Measurements from ENCODE around the gene DAO.

The DAO gene

DNA sequence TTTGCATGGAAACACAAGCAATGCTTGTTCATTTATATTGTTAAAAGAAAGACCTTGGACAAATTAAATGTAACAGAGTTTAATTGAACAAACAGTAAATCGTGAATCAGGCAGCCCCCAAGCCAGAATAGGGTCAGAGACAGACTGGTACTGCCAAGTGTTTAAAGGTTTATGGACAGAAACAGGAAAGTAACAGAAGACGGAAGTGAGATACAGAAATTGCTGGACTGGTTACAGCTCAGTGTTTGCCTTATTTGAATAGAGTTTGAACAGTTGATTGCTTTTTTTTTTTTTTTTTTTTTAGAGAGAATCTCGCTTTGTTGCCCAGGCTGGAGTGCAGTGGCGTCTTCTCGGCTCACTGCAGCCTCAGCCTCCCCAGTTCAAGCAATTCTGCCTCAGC is 50.3 kb downstream of the DAO start:
- H3K36me3 ChIP-seq (ENCODE audit: insufficient read depth, low read depth, low read length), result no peaks in the 10 kb centered on the region
- no peak overlapping the region for H3K4me3 ChIP-seq (ENCODE audit: low read length)
- H3K27ac ChIP-seq (ENCODE audit: low read length), result no peak overlapping the region
- H3K27me3 ChIP-seq (ENCODE audit: insufficient read depth, low read length), result no peaks in the 10 kb centered on the region
- H3K4me1 ChIP-seq (ENCODE audit: insufficient read depth, low read length), result no peaks in the 10 kb centered on the region
- no peak overlapping the region for H3K9ac ChIP-seq (ENCODE audit: low read depth, low read length)
- H3K9me3 ChIP-seq (ENCODE audit: insufficient read depth, low read depth, low read length), result no peaks in the 10 kb centered on the region

DNA sequence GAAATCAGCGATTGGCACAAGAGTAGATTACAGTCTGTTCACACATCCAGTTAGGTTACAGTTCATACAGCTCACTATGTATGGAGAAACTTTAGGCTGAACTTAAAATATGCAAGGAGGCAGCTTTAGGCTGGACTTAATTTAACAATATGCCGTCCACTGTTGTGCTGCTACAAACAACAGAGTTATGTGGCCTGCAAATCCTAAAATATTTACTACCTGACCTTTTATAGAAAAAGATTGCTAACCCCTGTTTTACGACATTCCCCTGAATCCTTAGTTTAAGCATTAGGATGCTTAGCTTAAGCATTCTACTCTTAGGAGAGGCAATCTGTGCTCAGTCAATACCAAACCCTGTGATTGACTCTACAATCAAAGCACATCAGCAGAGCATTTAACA is 50.9 kb downstream of the DAO start:
- no peaks in the 10 kb centered on the region for H3K9me3 ChIP-seq (ENCODE audit: insufficient read depth, low read depth, low read length)
- H3K36me3 ChIP-seq (ENCODE audit: insufficient read depth, low read depth, low read length), result no peaks in the 10 kb centered on the region
- no peaks in the 10 kb centered on the region for H3K27me3 ChIP-seq (ENCODE audit: insufficient read depth, low read length)
- no peaks in the 10 kb centered on the region for H3K4me1 ChIP-seq (ENCODE audit: insufficient read depth, low read length)
- H3K27ac ChIP-seq (ENCODE audit: low read length), result no peak overlapping the region
- H3K4me3 ChIP-seq (ENCODE audit: low read length), result no peak overlapping the region
- no peak overlapping the region for H3K9ac ChIP-seq (ENCODE audit: low read depth, low read length)

DNA sequence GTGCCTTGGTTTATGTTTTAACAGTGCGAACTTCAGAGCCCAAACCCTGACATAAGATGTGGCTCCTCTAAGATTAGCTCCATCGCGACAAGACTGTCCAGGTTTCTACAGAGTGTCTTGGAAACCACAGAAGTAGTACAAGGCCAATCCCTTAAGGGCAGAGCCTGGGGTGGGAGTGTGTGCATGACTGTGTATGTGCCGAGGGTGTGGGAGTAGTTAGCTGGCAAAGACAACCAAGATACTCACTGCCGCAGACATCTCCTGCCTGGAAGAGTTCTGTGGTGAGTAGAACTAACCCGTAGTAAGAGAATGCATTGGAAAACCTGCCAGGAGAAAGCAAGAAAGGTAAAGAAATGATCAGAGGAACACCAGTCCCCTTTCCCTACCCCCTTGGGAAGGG is 54.1 kb downstream of the DAO start:
- H3K36me3 ChIP-seq (ENCODE audit: insufficient read depth, low read depth, low read length), result no peaks in the 10 kb centered on the region
- H3K27me3 ChIP-seq (ENCODE audit: insufficient read depth, low read length), result no peaks in the 10 kb centered on the region
- H3K4me3 ChIP-seq (ENCODE audit: low read length), result no peak overlapping the region
- no peak overlapping the region for H3K27ac ChIP-seq (ENCODE audit: low read length)
- H3K9ac ChIP-seq (ENCODE audit: low read depth, low read length), result no peak overlapping the region
- no peaks in the 10 kb centered on the region for H3K4me1 ChIP-seq (ENCODE audit: insufficient read depth, low read length)
- H3K9me3 ChIP-seq (ENCODE audit: insufficient read depth, low read depth, low read length), result no peaks in the 10 kb centered on the region

DNA sequence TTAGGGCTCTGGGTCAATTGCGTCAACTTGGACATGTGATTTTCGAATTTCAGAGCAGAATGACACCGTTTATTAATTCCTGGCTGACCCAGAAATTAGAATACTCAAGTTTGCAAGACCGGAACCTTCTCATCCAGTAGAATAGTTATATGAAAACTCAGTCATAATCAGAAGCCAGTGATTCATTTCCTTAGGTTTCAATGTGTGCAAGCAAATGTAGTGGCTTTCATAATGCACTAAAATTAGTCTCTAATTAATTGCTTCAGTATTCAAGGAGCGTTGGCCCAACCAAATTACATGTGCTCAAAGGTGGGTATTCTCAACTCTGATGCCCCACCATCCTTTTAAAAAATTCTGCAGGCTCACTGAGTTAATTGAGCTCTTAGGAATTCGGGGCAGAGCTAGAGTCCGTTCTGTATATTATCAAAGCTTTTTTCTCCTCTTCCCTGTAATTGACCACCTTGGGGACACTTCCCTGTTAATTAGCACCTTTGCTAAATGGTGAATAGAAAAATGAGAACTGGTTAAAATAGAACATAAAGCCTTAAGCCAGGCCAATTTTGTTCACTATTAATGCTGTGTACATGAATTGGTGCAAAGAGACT is 55.4 kb downstream of the DAO start:
- Histone ChIP-seq H3K4me3 (ENCODE audit: low read length) (no peak overlapping the region), H3K36me3 (ENCODE audit: insufficient read depth, low read depth, low read length) (no peaks in the 10 kb centered on the region), H3K4me1 (ENCODE audit: insufficient read depth, low read length) (no peaks in the 10 kb centered on the region), H3K9me3 (ENCODE audit: insufficient read depth, low read depth, low read length) (no peaks in the 10 kb centered on the region), H3K27me3 (ENCODE audit: insufficient read depth, low read length) (no peaks in the 10 kb centered on the region), H3K27ac (ENCODE audit: low read length) (no peak overlapping the region), H3K9ac (ENCODE audit: low read depth, low read length) (no peak overlapping the region)

DNA sequence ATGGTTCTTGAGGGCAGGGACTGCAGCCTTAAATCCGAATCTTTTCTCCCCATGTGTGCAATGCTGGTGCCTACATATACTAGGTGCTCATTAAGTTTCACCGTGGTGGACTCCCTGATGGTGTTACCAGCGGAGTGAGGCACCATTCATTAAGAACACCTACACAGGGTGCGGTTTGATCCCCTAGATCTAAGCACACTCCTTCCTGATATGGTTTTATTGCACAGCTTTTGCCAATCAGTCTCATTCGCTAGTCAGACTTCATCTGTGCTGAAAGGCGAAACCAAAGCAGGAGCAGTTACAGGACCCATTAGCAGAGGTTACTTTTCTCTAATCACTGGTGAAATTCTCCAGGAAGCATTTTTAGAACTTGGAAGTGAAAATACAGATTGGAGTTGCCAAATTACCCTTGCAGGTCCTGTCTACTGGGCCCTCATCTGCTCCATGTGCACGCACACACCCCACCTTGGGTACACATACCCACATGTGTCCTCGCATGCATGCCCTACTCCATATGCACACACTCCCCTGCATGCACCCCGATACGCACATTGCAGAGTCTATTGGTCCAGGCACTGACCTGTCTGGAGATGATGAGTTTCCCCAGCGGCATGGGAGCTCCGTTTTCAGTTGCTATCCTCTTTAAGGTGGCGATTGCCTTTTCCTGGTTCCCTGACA is 58.5 kb downstream of the DAO start:
- no peak overlapping the region for H3K27ac ChIP-seq (ENCODE audit: low read length)
- H3K27me3 ChIP-seq (ENCODE audit: insufficient read depth, low read length), result no peaks in the 10 kb centered on the region

DNA sequence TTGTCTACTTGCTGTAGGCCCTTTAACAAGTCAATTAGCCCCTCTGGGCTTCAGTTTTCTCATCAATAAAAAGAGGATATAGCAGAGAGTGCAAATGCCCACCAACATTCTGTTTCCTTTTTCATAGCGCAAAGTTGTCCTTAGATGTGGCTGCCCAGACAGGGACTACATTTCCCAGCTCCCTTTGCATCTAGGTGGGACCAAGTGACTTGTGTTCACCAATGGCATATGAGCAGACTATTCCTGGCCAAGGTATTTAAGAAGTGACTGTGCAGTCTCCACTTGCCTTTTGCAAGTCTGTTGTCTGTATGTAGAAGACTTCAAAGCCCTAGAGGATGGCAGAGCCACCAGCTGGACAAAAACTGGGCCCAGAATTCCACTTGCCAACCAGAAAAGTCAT is 59.7 kb downstream of the DAO start:
- no peak overlapping the region for H3K27ac ChIP-seq (ENCODE audit: low read length)
- H3K9ac ChIP-seq (ENCODE audit: low read depth, low read length), result no peak overlapping the region
- no peak overlapping the region for H3K4me3 ChIP-seq (ENCODE audit: low read length)
- H3K4me1 ChIP-seq (ENCODE audit: insufficient read depth, low read length), result no peaks in the 10 kb centered on the region
- no peaks in the 10 kb centered on the region for H3K36me3 ChIP-seq (ENCODE audit: insufficient read depth, low read depth, low read length)
- H3K9me3 ChIP-seq (ENCODE audit: insufficient read depth, low read depth, low read length), result no peaks in the 10 kb centered on the region
- no peaks in the 10 kb centered on the region for H3K27me3 ChIP-seq (ENCODE audit: insufficient read depth, low read length)

More for the DNA sequence above, 58.5 kb downstream of the DAO start:
- Histone ChIP-seq H3K4me1 (ENCODE audit: insufficient read depth, low read length) (no peaks in the 10 kb centered on the region), H3K4me3 (ENCODE audit: low read length) (no peak overlapping the region), H3K9ac (ENCODE audit: low read depth, low read length) (no peak overlapping the region), H3K9me3 (ENCODE audit: insufficient read depth, low read depth, low read length) (no peaks in the 10 kb centered on the region), H3K36me3 (ENCODE audit: insufficient read depth, low read depth, low read length) (no peaks in the 10 kb centered on the region)

DNA sequence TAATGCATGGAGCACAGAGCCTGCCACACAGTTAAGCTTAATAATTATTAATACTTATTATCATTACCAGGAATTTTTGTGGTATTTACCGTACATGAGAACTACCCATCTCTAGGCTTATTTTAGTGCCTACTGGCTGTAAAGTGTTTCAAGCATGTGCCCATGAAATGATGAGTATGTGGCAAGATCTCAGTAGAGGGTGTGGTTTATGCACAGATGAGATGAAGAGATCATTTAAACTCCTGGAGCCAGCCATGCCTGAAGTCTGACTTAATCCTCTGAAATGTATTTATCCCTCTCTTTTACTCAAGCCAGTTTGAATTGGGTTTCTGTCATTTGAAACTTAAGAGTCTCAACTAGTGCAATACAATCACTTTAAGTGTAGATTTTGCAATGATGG is 60.2 kb downstream of the DAO start:
- no peak overlapping the region for H3K4me3 ChIP-seq (ENCODE audit: low read length)
- H3K36me3 ChIP-seq (ENCODE audit: insufficient read depth, low read depth, low read length), result no peaks in the 10 kb centered on the region
- H3K27me3 ChIP-seq (ENCODE audit: insufficient read depth, low read length), result no peaks in the 10 kb centered on the region
- H3K9ac ChIP-seq (ENCODE audit: low read depth, low read length), result no peak overlapping the region
- no peak overlapping the region for H3K27ac ChIP-seq (ENCODE audit: low read length)
- no peaks in the 10 kb centered on the region for H3K4me1 ChIP-seq (ENCODE audit: insufficient read depth, low read length)
- no peaks in the 10 kb centered on the region for H3K9me3 ChIP-seq (ENCODE audit: insufficient read depth, low read depth, low read length)

DNA sequence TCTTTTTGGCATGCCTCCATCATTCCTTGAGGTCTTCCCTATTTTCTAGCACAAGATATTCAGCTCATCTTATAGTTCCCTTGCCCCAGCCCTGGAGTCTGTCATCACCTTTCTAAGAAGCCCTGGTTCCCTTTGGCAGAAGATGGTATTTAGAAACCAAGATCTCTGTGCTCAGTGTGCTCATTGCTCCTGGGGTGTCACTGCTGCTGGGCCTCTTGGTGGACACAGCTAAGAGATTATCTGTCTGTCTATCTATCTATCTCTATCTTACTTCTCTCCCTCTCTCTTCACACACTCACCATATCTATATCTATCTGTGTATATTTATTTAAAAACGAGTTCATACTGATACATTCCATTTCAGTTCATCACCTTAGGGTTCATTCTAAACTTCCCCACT is 67.2 kb downstream of the DAO start:
- Histone ChIP-seq H3K36me3 (ENCODE audit: insufficient read depth, low read depth, low read length) (no peaks in the 10 kb centered on the region), H3K9ac (ENCODE audit: low read depth, low read length) (no peak overlapping the region), H3K4me1 (ENCODE audit: insufficient read depth, low read length) (no peaks in the 10 kb centered on the region), H3K27me3 (ENCODE audit: insufficient read depth, low read length) (no peaks in the 10 kb centered on the region), H3K27ac (ENCODE audit: low read length) (no peak overlapping the region), H3K9me3 (ENCODE audit: insufficient read depth, low read depth, low read length) (no peaks in the 10 kb centered on the region; the same call in 1 of the 2 replicates), H3K4me3 (ENCODE audit: low read length) (no peak overlapping the region)

DNA sequence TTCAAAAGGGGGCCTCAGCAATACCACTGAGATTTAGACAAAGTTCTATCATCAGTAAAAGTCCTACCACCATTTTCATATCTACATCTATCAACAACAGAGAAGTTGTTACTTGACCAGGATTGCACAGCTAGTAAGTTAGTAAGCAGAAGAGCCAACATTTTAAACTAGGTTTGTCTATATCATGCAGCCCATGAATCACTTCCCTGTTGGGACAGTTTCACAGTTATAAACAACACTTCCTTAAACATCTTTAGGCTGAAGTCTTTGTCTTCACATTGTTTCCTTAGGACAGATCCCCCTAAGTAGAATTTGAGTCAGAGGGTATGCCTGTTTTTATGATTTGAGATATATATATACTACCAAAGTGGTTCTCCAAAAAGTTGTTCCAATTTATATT is 68.5 kb downstream of the DAO start:
- H3K9me3 ChIP-seq (ENCODE audit: insufficient read depth, low read depth, low read length), result no peaks in the 10 kb centered on the region; the same call in 1 of the 2 replicates
- no peaks in the 10 kb centered on the region for H3K27me3 ChIP-seq (ENCODE audit: insufficient read depth, low read length)
- no peak overlapping the region for H3K9ac ChIP-seq (ENCODE audit: low read depth, low read length)
- H3K36me3 ChIP-seq (ENCODE audit: insufficient read depth, low read depth, low read length), result no peaks in the 10 kb centered on the region
- no peak overlapping the region for H3K27ac ChIP-seq (ENCODE audit: low read length)
- H3K4me1 ChIP-seq (ENCODE audit: insufficient read depth, low read length), result no peaks in the 10 kb centered on the region
- no peak overlapping the region for H3K4me3 ChIP-seq (ENCODE audit: low read length)

DNA sequence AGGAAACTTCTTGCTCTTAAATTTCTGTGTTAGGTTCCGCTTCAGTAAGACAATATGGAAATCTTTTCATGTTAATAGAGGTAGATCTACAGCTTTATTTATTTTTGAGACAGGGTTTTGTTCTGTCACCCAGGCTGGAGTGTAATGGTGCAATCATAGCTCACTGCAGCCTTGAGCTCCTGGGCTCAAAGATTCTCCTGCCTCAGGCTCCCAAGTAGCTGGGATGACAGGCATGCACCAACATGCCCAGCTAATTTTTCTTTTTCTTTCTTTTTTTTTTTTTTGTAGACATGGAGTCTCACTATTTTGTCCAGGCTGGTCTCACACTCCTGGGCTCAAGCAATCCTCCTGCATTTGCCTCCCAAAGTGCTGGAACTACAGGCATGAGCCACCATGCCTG is 70.1 kb downstream of the DAO start:
- H3K4me1 ChIP-seq (ENCODE audit: insufficient read depth, low read length), result no peaks in the 10 kb centered on the region
- H3K27me3 ChIP-seq (ENCODE audit: insufficient read depth, low read length), result 0 out of 2 replicates have a peak, but pooled peaks cover under 1% of the 10 kb centered on the region

More for the DNA sequence above, 70.1 kb downstream of the DAO start:
- no peak overlapping the region for H3K9ac ChIP-seq (ENCODE audit: low read depth, low read length)
- no peak overlapping the region for H3K27ac ChIP-seq (ENCODE audit: low read length)
- no peaks in the 10 kb centered on the region for H3K36me3 ChIP-seq (ENCODE audit: insufficient read depth, low read depth, low read length)
- H3K9me3 ChIP-seq (ENCODE audit: insufficient read depth, low read depth, low read length), result no peaks in the 10 kb centered on the region; the same call in 1 of the 2 replicates
- H3K4me3 ChIP-seq (ENCODE audit: low read length), result no peak overlapping the region
